ACC112 (cell line): ENCODE data around the gene CAMK2G.
A peak's percentile ranks its signal among the peaks of the same experiment; 100 is the strongest.

Source experiments
- H2AFZ ChIP-seq: fragments of 200-600 bp; sonication (generic); one replicate; pipeline ENCODE4 v1.6.0; 2017; ENCODE audit warnings: antibody characterized with exemption, low read length; ENCODE audit not compliant: unreplicated experiment
- H3K27ac ChIP-seq: fragments of 200-600 bp; sonication (generic); 2 replicates; pipeline ENCODE4 v1.5.1; 2014; ENCODE audit warnings: low read depth, mild to moderate bottlenecking, antibody characterized with exemption, low read length, moderate library complexity
- H3K27me3 ChIP-seq: fragments of 200-600 bp; sonication (generic); 2 replicates; pipeline ENCODE4 v1.6.1; 2014; ENCODE audit warnings: mild to moderate bottlenecking, antibody characterized with exemption, low read length, moderate library complexity, mixed read lengths; ENCODE audit not compliant: insufficient read depth
- H3K36me3 ChIP-seq: fragments of 200-600 bp; sonication (generic); 2 replicates; pipeline ENCODE4 v1.6.1; 2016; ENCODE audit warnings: mild to moderate bottlenecking, antibody characterized with exemption, low read length, moderate library complexity, mixed read lengths; ENCODE audit not compliant: insufficient read depth
- H3K4me1 ChIP-seq: fragments of 200-600 bp; sonication (generic); one replicate; pipeline ENCODE4 v1.6.1; 2016; ENCODE audit warnings: low read length, mixed read lengths; ENCODE audit not compliant: insufficient read depth, unreplicated experiment, control insufficient read depth
- H3K4me3 ChIP-seq: fragments of 200-600 bp; sonication (generic); 2 replicates; pipeline ENCODE4 v1.5.1; 2014; ENCODE audit warnings: mild to moderate bottlenecking, low read depth, low read length
- H3K79me2 ChIP-seq: fragments of 200-600 bp; sonication (generic); one replicate; pipeline ENCODE4 v1.6.0; 2016; ENCODE audit warnings: low read length; ENCODE audit not compliant: control insufficient read depth, unreplicated experiment, insufficient read depth

The CAMK2G gene

GRCh38 chr10:73911553-73912004 lies 37.2 kb upstream of the CAMK2G start:
- H3K36me3 ChIP-seq: peaks cover 15% of the 10 kb centered on the region
- no peaks in the 10 kb centered on the region for H3K27me3 ChIP-seq
- H3K4me1 ChIP-seq: peaks cover 47% of the 10 kb centered on the region
- H3K27ac ChIP-seq: no peak overlapping the region
- no peak overlapping the region for H2AFZ ChIP-seq
- H3K79me2 ChIP-seq: peaks cover 12% of the 10 kb centered on the region
- peak overlapping the region; percentile 88 for H3K4me3 ChIP-seq

GRCh38 chr10:73910764-73911552 lies 36.6 kb upstream of the CAMK2G start, which contains the start of gene PLAU:
Gene PLAU, plus strand, starts transcription at chr10:73911132. Its CDS starts 424 bp downstream, at chr10:73911556.
- peaks cover 10% of the 10 kb centered on the region for H3K36me3 ChIP-seq
- H3K79me2 ChIP-seq: peaks cover 12% of the 10 kb centered on the region
- peak within 1 kb of the TSS; percentile 17 for H2AFZ ChIP-seq
- no peaks in the 10 kb centered on the region for H3K27me3 ChIP-seq
- H3K4me1 ChIP-seq: peaks cover 53% of the 10 kb centered on the region
- H3K4me3 ChIP-seq: peak within 1 kb of the TSS; percentile 88
- peak within 1 kb of the TSS; percentile 93 for H3K27ac ChIP-seq

GRCh38 chr10:73910401-73910763 lies 36.0 kb upstream of the CAMK2G start:
- Histone ChIP-seq H3K27ac (peak overlapping the region; percentile 93; the same call in 1 of the 2 replicates), H2AFZ (peak overlapping the region; percentile 17), H3K79me2 (peaks cover 12% of the 10 kb centered on the region), H3K4me1 (peaks cover 59% of the 10 kb centered on the region), H3K36me3 (peaks cover 5% of the 10 kb centered on the region), H3K27me3 (no peaks in the 10 kb centered on the region), H3K4me3 (peak overlapping the region; percentile 88)

- no peak overlapping the region for H2AFZ ChIP-seq
- H3K4me3 ChIP-seq: peak overlapping the region; percentile 88; the same call in 1 of the 2 replicates
- H3K36me3 ChIP-seq: no peaks in the 10 kb centered on the region
- peaks cover 12% of the 10 kb centered on the region for H3K79me2 ChIP-seq
- no peaks in the 10 kb centered on the region for H3K27me3 ChIP-seq
- peaks cover 57% of the 10 kb centered on the region for H3K4me1 ChIP-seq
- peak overlapping the region; percentile 93 for H3K27ac ChIP-seq
Observed at GRCh38 chr10:73909540-73910115, 35.3 kb upstream of the CAMK2G start.

GRCh38 chr10:73908853-73909539 lies 34.6 kb upstream of the CAMK2G start:
- no peaks in the 10 kb centered on the region for H3K27me3 ChIP-seq
- peak overlapping the region; percentile 93 for H3K27ac ChIP-seq
- no peaks in the 10 kb centered on the region for H3K36me3 ChIP-seq
- H3K79me2 ChIP-seq: peaks cover 12% of the 10 kb centered on the region
- peak overlapping the region; percentile 54 for H2AFZ ChIP-seq
- peak overlapping the region; percentile 6; the same call in 1 of the 2 replicates for H3K4me3 ChIP-seq
- peaks cover 53% of the 10 kb centered on the region for H3K4me1 ChIP-seq

- Histone ChIP-seq H3K4me3 (peak overlapping the region; percentile 21; the same call in 1 of the 2 replicates), H3K27ac (peak overlapping the region; percentile 93), H3K4me1 (peaks cover 51% of the 10 kb centered on the region), H3K27me3 (no peaks in the 10 kb centered on the region), H3K79me2 (peaks cover 11% of the 10 kb centered on the region), H2AFZ (no peak overlapping the region), H3K36me3 (no peaks in the 10 kb centered on the region)
Observed at GRCh38 chr10:73907841-73908517, 33.6 kb upstream of the CAMK2G start.

GRCh38 chr10:73906524-73907447 lies 32.4 kb upstream of the CAMK2G start:
- H3K4me3 ChIP-seq: no peak overlapping the region
- peak overlapping the region; percentile 93 for H3K27ac ChIP-seq
- peaks cover 51% of the 10 kb centered on the region for H3K4me1 ChIP-seq
- peaks cover 6% of the 10 kb centered on the region for H3K79me2 ChIP-seq
- H3K36me3 ChIP-seq: no peaks in the 10 kb centered on the region
- no peak overlapping the region for H2AFZ ChIP-seq
- no peaks in the 10 kb centered on the region for H3K27me3 ChIP-seq

- Histone ChIP-seq H3K79me2 (no peaks in the 10 kb centered on the region), H3K4me3 (no peak overlapping the region), H3K27ac (peak overlapping the region; percentile 93), H3K27me3 (no peaks in the 10 kb centered on the region), H3K36me3 (no peaks in the 10 kb centered on the region), H2AFZ (peak overlapping the region; percentile 16), H3K4me1 (peaks cover 48% of the 10 kb centered on the region)
Observed at GRCh38 chr10:73905256-73906020, 31.1 kb upstream of the CAMK2G start.

- Histone ChIP-seq H3K79me2 (no peaks in the 10 kb centered on the region), H3K36me3 (no peaks in the 10 kb centered on the region), H3K27me3 (no peaks in the 10 kb centered on the region), H2AFZ (no peak overlapping the region), H3K4me1 (peaks cover 38% of the 10 kb centered on the region), H3K27ac (no peak overlapping the region), H3K4me3 (no peak overlapping the region)
Observed at GRCh38 chr10:73902351-73902750, 28.0 kb upstream of the CAMK2G start.
